ENCODE data around the gene ADRA2B.

- TF ChIP-seq SP1 (IDR thresholded peaks at IDR 0.05): no peak
- no peak for TF ChIP-seq NFRKB (IDR thresholded peaks at IDR 0.05)
- TF ChIP-seq, protein P1, sequence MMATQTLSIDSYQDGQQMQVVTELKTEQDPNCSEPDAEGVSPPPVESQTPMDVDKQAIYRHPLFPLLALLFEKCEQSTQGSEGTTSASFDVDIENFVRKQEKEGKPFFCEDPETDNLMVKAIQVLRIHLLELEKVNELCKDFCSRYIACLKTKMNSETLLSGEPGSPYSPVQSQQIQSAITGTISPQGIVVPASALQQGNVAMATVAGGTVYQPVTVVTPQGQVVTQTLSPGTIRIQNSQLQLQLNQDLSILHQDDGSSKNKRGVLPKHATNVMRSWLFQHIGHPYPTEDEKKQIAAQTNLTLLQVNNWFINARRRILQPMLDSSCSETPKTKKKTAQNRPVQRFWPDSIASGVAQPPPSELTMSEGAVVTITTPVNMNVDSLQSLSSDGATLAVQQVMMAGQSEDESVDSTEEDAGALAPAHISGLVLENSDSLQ (IDR thresholded peaks at IDR 0.05): no peak
These were observed 34.6 kb upstream of the ADRA2B start for GRCh38 chr2:96150791-96151594.

All from HEK293T (cell line).